Activated CD8-positive, alpha-beta memory T cell treated with anti-CD3 and anti-CD28 coated beads, Interleukin-2, amount 50 U/mL, for 24 hours (primary cell): ENCODE data around the gene TCEA2.
"Not testable (repeated sequence)": the region's sequence is repeated elsewhere in the genome, so short reads cannot be mapped to it uniquely, and the experiment has no call there.

Experiments used
- DNase-seq: peaks from one replicate; pipeline ENCODE4 v3.0.0-alpha.2; 2020; ENCODE audit errors: extremely low read depth

The TCEA2 gene

GRCh38 chr20:64108731-64109681 is 46.0 kb downstream of the TCEA2 start:
- no peak for DNase-seq

GRCh38 chr20:64109831-64110391 is 46.9 kb downstream of the TCEA2 start:
- DNase-seq, result no peak

- no peak for DNase-seq
Measured at GRCh38 chr20:64110411-64111068, 47.5 kb downstream of the TCEA2 start.

- DNase-seq, result no peak
Measured at GRCh38 chr20:64111841-64112641, 49.0 kb downstream of the TCEA2 start.

GRCh38 chr20:64112691-64113443 is 49.9 kb downstream of the TCEA2 start:
- DNase-seq, result no peak

GRCh38 chr20:64113444-64113775 is 50.4 kb downstream of the TCEA2 start:
- DNase-seq, result no peak

GRCh38 chr20:64113796-64114355 is 50.9 kb downstream of the TCEA2 start:
- no peak for DNase-seq

GRCh38 chr20:64114356-64114971 is 51.5 kb downstream of the TCEA2 start:
- DNase-seq, result no peak

GRCh38 chr20:64115171-64115911 is 52.3 kb downstream of the TCEA2 start:
- no peak for DNase-seq

GRCh38 chr20:64116016-64116415 is 53.0 kb downstream of the TCEA2 start:
- no peak for DNase-seq

GRCh38 chr20:64116541-64117431 is 53.8 kb downstream of the TCEA2 start:
- no peak for DNase-seq

GRCh38 chr20:64117432-64117777 is 54.4 kb downstream of the TCEA2 start:
- not testable (repeated sequence) for DNase-seq

GRCh38 chr20:64119301-64119680 is 56.3 kb downstream of the TCEA2 start:
- no peak for DNase-seq

- no peak for DNase-seq
Measured at GRCh38 chr20:64119681-64120341, 56.8 kb downstream of the TCEA2 start.

GRCh38 chr20:64121586-64121985 is 58.6 kb downstream of the TCEA2 start:
- no peak for DNase-seq
